ENCODE results near the gene SURF2. TPM values are rescaled to one million over a fixed set of nuclear protein-coding genes. Genes with fewer than 3 reads are reported as not detected.

The SURF2 gene
- polyA plus RNA-seq, 1 experiment = 10.0 TPM

DNA sequence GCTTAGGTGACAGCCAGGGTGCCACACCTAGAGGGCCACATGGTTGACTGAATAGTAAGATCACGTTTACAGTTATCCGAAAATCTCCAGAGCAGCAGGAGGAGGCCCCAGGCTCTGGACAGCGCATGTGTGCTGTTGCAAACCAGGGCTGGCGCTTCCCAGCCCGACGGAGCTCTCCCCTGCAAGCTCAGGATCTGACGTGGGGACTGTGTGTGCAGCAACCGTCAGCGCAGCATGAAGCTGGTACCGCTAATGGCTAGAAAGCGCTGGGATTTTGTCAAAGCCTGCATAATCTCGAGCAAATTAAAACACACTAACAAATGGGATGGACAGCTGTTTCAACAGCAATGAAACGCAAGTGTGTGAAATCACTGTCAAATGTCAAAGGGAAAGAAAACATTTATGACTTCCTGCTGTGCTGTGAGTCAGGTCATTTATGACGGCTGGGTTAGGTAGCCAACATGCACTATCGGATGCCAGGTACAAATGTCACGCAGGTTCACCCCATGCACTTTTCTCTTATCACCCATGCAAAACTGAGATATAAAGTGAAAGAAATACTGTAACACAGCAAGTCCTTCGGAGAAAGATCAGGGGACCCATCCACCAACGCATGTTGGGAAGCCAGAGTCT is 12.0 kb downstream of the SURF2 start:
- CTCF ChIA-PET = interaction anchor here (1.7 kb wide), 1 partner anchor 9 kb away, joined by 5 read pairs; no protein-coding TSS in a partner anchor
- TF ChIP-seq, protein P1, sequence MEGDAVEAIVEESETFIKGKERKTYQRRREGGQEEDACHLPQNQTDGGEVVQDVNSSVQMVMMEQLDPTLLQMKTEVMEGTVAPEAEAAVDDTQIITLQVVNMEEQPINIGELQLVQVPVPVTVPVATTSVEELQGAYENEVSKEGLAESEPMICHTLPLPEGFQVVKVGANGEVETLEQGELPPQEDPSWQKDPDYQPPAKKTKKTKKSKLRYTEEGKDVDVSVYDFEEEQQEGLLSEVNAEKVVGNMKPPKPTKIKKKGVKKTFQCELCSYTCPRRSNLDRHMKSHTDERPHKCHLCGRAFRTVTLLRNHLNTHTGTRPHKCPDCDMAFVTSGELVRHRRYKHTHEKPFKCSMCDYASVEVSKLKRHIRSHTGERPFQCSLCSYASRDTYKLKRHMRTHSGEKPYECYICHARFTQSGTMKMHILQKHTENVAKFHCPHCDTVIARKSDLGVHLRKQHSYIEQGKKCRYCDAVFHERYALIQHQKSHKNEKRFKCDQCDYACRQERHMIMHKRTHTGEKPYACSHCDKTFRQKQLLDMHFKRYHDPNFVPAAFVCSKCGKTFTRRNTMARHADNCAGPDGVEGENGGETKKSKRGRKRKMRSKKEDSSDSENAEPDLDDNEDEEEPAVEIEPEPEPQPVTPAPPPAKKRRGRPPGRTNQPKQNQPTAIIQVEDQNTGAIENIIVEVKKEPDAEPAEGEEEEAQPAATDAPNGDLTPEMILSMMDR (IDR thresholded peaks at IDR 0.05; ENCODE audit: insufficient read depth, low read depth, low read length) = no peak
- Histone ChIP-seq H3K27me3 (ENCODE audit: control insufficient read depth, insufficient read depth, low read length) (no peaks in the 10 kb centered on the region), H3K36me3 (ENCODE audit: control insufficient read depth, insufficient read depth, low read length) (peaks cover 46% of the 10 kb centered on the region), H3K4me3 (ENCODE audit: low read depth, low read length) (no peak overlapping the region)
- POLR2A ChIA-PET = no interaction called here
- no peak for DNase-seq (ENCODE audit: low read depth)

- Histone ChIP-seq H3K36me3 (ENCODE audit: control insufficient read depth, insufficient read depth, low read length) (peaks cover 39% of the 10 kb centered on the region), H3K27me3 (ENCODE audit: control insufficient read depth, insufficient read depth, low read length) (no peaks in the 10 kb centered on the region), H3K4me3 (ENCODE audit: low read depth, low read length) (no peak overlapping the region)
- POLR2A ChIA-PET = no interaction called here
- TF ChIP-seq, protein P1 (IDR thresholded peaks at IDR 0.05; ENCODE audit: insufficient read depth, low read depth, low read length) = no peak
- CTCF ChIA-PET = interaction anchor here (1.7 kb wide), 1 partner anchor 10 kb away, joined by 5 read pairs; no protein-coding TSS in a partner anchor
- no peak for DNase-seq (ENCODE audit: low read depth)
These were observed 13.1 kb downstream of the SURF2 start for GRCh38 chr9:133369422-133369821.

DNA sequence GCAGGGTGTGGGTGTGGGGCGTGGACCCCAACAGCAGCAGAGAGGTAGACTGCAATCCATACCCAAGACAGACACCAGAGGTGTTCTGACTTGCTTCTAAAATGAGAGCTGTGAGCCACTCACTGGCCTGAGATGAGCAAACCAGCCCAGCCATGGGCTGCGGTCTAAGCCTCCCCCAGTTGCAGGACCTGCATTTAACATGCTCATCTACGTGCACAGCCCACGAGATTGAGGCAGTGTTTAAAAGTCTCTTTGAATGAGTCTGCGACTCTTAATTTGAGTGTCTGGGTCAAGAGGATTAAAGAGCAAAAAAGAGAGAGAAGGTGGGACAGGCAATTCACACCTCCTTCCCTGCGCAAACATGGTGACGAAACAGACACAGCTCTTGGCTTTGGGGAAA is 13.6 kb downstream of the SURF2 start:
- ChIA-PET CTCF (interaction anchor here (1.7 kb wide), 1 partner anchor 10 kb away, joined by 5 read pairs; no protein-coding TSS in a partner anchor), POLR2A (no interaction called here)
- DNase-seq (ENCODE audit: low read depth) = no peak
- H3K27me3 ChIP-seq (ENCODE audit: control insufficient read depth, insufficient read depth, low read length) = no peaks in the 10 kb centered on the region
- no peak overlapping the region for H3K4me3 ChIP-seq (ENCODE audit: low read depth, low read length)
- H3K36me3 ChIP-seq (ENCODE audit: control insufficient read depth, insufficient read depth, low read length) = peaks cover 37% of the 10 kb centered on the region
- TF ChIP-seq, protein P1 (IDR thresholded peaks at IDR 0.05; ENCODE audit: insufficient read depth, low read depth, low read length) = no peak

DNA sequence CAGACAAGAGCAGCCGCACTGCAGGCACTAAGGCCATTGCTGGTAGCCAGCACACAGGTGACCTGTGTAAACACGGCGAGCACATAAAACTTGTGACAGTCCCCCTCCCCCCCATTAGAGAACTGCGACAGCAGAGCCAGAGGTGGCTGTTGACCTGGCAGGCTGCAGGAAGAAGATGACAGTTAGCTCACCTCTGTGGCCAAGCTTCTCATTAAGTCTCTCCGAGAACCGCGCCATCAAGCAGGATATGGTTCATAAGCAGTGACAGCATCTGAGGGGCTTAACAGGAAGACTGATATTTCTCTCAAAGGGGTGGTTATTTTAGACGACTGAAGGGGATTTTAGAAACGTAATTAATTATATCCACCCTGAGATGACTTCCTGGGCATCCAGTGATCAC is 14.3 kb downstream of the SURF2 start:
- Histone ChIP-seq H3K36me3 (ENCODE audit: control insufficient read depth, insufficient read depth, low read length) (peaks cover 33% of the 10 kb centered on the region), H3K4me3 (ENCODE audit: low read depth, low read length) (no peak overlapping the region), H3K27me3 (ENCODE audit: control insufficient read depth, insufficient read depth, low read length) (no peaks in the 10 kb centered on the region)
- ChIA-PET POLR2A (no interaction called here), CTCF (no interaction called here)
- no peak for DNase-seq (ENCODE audit: low read depth)
- TF ChIP-seq, protein P1 (IDR thresholded peaks at IDR 0.05; ENCODE audit: insufficient read depth, low read depth, low read length) = no peak

- no peak overlapping the region for H3K4me3 ChIP-seq (ENCODE audit: low read depth, low read length)
- ChIA-PET POLR2A (no interaction called here), CTCF (interaction anchor here (1.4 to 2.8 kb wide), 2 partner anchors 8 to 19 kb away, joined by 4 to 7 read pairs; no protein-coding TSS in a partner anchor)
- no peaks in the 10 kb centered on the region for H3K27me3 ChIP-seq (ENCODE audit: control insufficient read depth, insufficient read depth, low read length)
- TF ChIP-seq, protein P1 (IDR thresholded peaks at IDR 0.05; ENCODE audit: insufficient read depth, low read depth, low read length) = no peak
- H3K36me3 ChIP-seq (ENCODE audit: control insufficient read depth, insufficient read depth, low read length) = peaks cover 31% of the 10 kb centered on the region
- DNase-seq (ENCODE audit: low read depth) = no peak
These were observed 14.9 kb downstream of the SURF2 start for GRCh38 chr9:133371261-133371711.
